Measurements from ENCODE around the gene ALDH2.
"Not testable (repeated sequence)": the region's sequence is repeated elsewhere in the genome, so short reads cannot be mapped to it uniquely, and the experiment has no call there.

ALDH2 gene

DNA sequence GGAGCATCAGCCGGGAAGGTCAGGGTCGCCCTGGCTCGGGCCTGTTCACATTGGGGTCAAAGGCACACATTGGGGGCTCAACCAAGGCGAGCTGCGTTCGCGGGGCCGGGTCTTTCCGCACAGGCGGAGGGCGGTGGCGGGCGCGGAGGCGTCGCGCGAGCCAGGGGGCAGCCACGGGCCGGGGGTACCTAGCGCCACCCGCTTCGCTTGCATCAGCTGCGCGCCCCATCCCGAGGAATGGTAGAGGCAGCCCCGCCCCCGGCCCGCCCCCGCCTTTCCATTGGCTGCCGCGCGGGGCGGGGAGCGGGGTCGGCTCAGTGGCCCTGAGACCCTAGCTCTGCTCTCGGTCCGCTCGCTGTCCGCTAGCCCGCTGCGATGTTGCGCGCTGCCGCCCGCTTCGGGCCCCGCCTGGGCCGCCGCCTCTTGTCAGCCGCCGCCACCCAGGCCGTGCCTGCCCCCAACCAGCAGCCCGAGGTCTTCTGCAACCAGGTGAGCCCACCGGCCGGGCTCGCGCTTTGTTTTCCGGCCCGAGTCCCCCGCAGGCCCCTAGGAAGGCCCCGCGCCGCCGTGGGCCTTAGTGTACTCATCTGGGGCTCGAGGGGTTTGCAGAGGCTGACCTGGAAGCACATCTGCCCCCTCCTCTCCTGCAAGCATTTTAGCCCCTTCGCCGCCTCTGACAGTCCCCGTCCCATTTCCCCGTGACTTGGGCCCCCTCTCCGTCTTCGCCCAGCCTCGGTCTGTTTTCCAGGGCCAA, at the start of gene ALDH2:
Gene ALDH2 (plus strand): TSS at position 326 of the 754 bp plus-strand sequence. CDS start 50 bp downstream, at position 376.
- peak within 1 kb of the TSS; percentile 99 for H3K4me2 ChIP-seq
- peak within 1 kb of the TSS; percentile 73 for H3K9ac ChIP-seq
- TF ChIP-seq Cebpa-rat (IDR thresholded peaks at IDR 0.05) = no peak
- no peaks in the 10 kb centered on the region for H3K36me3 ChIP-seq
- H3K27me3 ChIP-seq = peaks cover 16% of the 10 kb centered on the region
- H3K4me3 ChIP-seq = peak within 1 kb of the TSS; percentile 73
- H3K4me1 ChIP-seq = peaks cover 44% of the 10 kb centered on the region
- no peak within 1 kb of the TSS for H3K27ac ChIP-seq
- H4K20me1 ChIP-seq = no peaks in the 10 kb centered on the region
- no peaks in the 10 kb centered on the region for H3K9me3 ChIP-seq

DNA sequence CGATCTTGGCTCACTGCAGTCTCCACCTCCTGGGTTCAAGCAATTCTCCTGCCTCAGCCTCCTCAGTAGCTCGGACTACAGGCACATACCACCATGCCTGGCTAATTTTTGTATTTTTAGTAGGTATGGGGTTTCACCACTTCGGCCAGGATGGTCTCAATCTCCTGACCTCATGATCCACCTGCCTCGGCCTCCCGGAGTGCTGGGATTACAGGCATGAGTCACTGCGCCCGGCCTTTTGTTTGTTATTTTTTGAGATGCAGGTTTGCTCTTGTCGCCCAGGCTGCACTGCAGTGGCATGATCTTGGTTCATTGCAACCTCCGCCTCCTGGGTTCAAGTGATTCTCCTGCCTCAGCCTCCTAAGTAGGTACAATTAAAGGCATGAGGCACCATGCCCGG, 47.4 kb upstream of the ALDH2 start:
- H3K4me2 ChIP-seq, H3K27ac ChIP-seq, H3K9ac ChIP-seq, H3K4me1 ChIP-seq, H4K20me1 ChIP-seq, H3K4me3 ChIP-seq, H3K27me3 ChIP-seq, H3K9me3 ChIP-seq: not testable (repeated sequence)
- H3K36me3 ChIP-seq = peaks cover 83% of the 10 kb centered on the region

GRCh38 chr12:111720457-111720856, 46.3 kb upstream of the ALDH2 start:
- no peak overlapping the region for H3K9ac ChIP-seq
- no peaks in the 10 kb centered on the region for H4K20me1 ChIP-seq
- H3K27ac ChIP-seq = no peak overlapping the region
- no peak overlapping the region for H3K4me3 ChIP-seq
- no peak for TF ChIP-seq Cebpa-rat (IDR thresholded peaks at IDR 0.05)
- peaks cover 81% of the 10 kb centered on the region for H3K36me3 ChIP-seq
- H3K27me3 ChIP-seq = no peaks in the 10 kb centered on the region
- H3K9me3 ChIP-seq = peaks cover 10% of the 10 kb centered on the region
- H3K4me2 ChIP-seq = no peak overlapping the region
- no peaks in the 10 kb centered on the region for H3K4me1 ChIP-seq

GRCh38 chr12:111723646-111724360, 42.9 kb upstream of the ALDH2 start:
- not testable (repeated sequence) for H3K4me2 ChIP-seq, H3K4me1 ChIP-seq, H3K4me3 ChIP-seq, H4K20me1 ChIP-seq, H3K9me3 ChIP-seq, H3K9ac ChIP-seq, H3K27me3 ChIP-seq, H3K27ac ChIP-seq
- peaks cover 76% of the 10 kb centered on the region for H3K36me3 ChIP-seq

- TF ChIP-seq Cebpa-rat (IDR thresholded peaks at IDR 0.05) = no peak
- Histone ChIP-seq H3K4me2 (no peak overlapping the region), H4K20me1 (no peaks in the 10 kb centered on the region), H3K4me3 (no peak overlapping the region), H3K27ac (no peak overlapping the region), H3K9ac (no peak overlapping the region), H3K27me3 (no peaks in the 10 kb centered on the region), H3K36me3 (peaks cover 67% of the 10 kb centered on the region), H3K9me3 (peaks cover 8% of the 10 kb centered on the region), H3K4me1 (peaks cover 30% of the 10 kb centered on the region)
Measured at GRCh38 chr12:111728795-111729194, 37.9 kb upstream of the ALDH2 start.

GRCh38 chr12:111730420-111730819, 36.3 kb upstream of the ALDH2 start:
- no peak for TF ChIP-seq Cebpa-rat (IDR thresholded peaks at IDR 0.05)
- H3K9ac ChIP-seq = peak overlapping the region; percentile 34; the same call in 1 of the 2 replicates
- peak overlapping the region; percentile 58 for H3K27ac ChIP-seq
- peaks cover 66% of the 10 kb centered on the region for H3K36me3 ChIP-seq
- no peaks in the 10 kb centered on the region for H3K9me3 ChIP-seq
- H3K4me1 ChIP-seq = peaks cover 30% of the 10 kb centered on the region
- no peaks in the 10 kb centered on the region for H3K27me3 ChIP-seq
- no peaks in the 10 kb centered on the region for H4K20me1 ChIP-seq
- 0 out of 2 replicates have a peak overlapping the region, but pooled peaks have one; percentile 7 for H3K4me3 ChIP-seq
- peak overlapping the region; percentile 73 for H3K4me2 ChIP-seq

DNA sequence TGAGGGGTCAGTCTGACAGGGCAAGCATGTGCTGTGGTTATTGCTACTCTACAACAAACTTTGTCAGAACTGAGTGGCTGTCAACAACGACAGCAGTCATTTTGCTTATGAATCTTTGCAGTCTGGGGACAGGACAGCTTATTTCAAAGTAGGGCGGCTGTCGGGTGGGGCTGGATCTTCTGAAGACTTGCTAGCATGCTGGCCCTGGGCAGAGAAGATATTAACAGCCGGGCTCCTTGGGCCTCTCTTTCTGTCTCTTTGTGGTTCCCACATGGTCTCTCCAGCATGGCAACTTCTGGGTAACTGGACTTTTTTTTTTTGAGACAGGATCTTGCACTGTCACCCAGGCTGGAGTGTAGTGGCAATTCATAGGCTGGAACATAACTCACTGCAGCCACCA, 33.9 kb upstream of the ALDH2 start:
- H3K4me3 ChIP-seq = no peak overlapping the region
- no peaks in the 10 kb centered on the region for H3K27me3 ChIP-seq
- TF ChIP-seq Cebpa-rat (IDR thresholded peaks at IDR 0.05) = no peak
- no peak overlapping the region for H3K27ac ChIP-seq
- no peaks in the 10 kb centered on the region for H3K9me3 ChIP-seq
- H3K4me1 ChIP-seq = peaks cover 30% of the 10 kb centered on the region
- H3K36me3 ChIP-seq = peaks cover 69% of the 10 kb centered on the region
- no peak overlapping the region for H3K9ac ChIP-seq
- no peaks in the 10 kb centered on the region for H4K20me1 ChIP-seq
- H3K4me2 ChIP-seq = no peak overlapping the region

GRCh38 chr12:111733340-111733915, 33.3 kb upstream of the ALDH2 start:
- no peak for TF ChIP-seq Cebpa-rat (IDR thresholded peaks at IDR 0.05)
- Histone ChIP-seq H3K4me1 (peaks cover 30% of the 10 kb centered on the region), H4K20me1 (no peaks in the 10 kb centered on the region)

DNA sequence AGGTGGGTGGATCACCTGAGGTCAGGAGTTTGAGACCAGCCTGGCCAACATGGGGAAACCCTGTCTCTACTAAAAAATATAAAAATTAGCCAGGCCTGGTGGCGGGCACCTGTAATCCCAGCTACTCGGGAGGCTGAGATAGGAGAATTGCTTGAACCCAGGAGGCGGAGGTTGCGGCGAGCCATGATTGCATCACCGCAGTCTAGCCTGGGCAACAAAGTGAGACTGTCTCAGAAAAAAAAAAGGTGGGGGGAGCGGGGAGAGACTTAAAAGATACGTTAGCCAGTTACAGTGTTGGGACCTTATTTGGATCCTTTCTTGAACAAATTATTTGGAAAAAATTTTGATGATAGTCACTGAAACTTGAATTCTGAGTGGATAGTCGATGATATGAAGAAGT, 27.2 kb upstream of the ALDH2 start:
- not testable (repeated sequence) for H3K9ac ChIP-seq, H4K20me1 ChIP-seq, H3K27me3 ChIP-seq, H3K4me2 ChIP-seq, H3K4me3 ChIP-seq, H3K27ac ChIP-seq, H3K9me3 ChIP-seq
- Histone ChIP-seq H3K36me3 (peaks cover 52% of the 10 kb centered on the region), H3K4me1 (peaks cover 12% of the 10 kb centered on the region)

More at GRCh38 chr12:111733340-111733915, 33.3 kb upstream of the ALDH2 start:
- H3K27ac ChIP-seq = no peak overlapping the region
- H3K9ac ChIP-seq = no peak overlapping the region
- no peaks in the 10 kb centered on the region for H3K27me3 ChIP-seq
- H3K4me3 ChIP-seq = no peak overlapping the region
- peaks cover 71% of the 10 kb centered on the region for H3K36me3 ChIP-seq
- H3K9me3 ChIP-seq = no peaks in the 10 kb centered on the region
- H3K4me2 ChIP-seq = no peak overlapping the region

GRCh38 chr12:111741235-111741812, 25.4 kb upstream of the ALDH2 start:
- H3K4me1 ChIP-seq = peaks cover 12% of the 10 kb centered on the region
- TF ChIP-seq Cebpa-rat (IDR thresholded peaks at IDR 0.05) = no peak
- H3K27ac ChIP-seq = no peak overlapping the region
- no peaks in the 10 kb centered on the region for H4K20me1 ChIP-seq
- no peaks in the 10 kb centered on the region for H3K27me3 ChIP-seq
- H3K4me3 ChIP-seq = no peak overlapping the region
- peaks cover 58% of the 10 kb centered on the region for H3K36me3 ChIP-seq
- H3K9me3 ChIP-seq = no peaks in the 10 kb centered on the region
- H3K9ac ChIP-seq = no peak overlapping the region
- H3K4me2 ChIP-seq = peak overlapping the region; percentile 23; the same call in 1 of the 2 replicates

All from BLaER1 (cell line).